ENCODE measurements around the gene CCDC77.

- TF ChIP-seq POLR2AphosphoS5 (IDR thresholded peaks at IDR 0.05; ENCODE audit: borderline replicate concordance, low read depth, low read length) (no peak), FOXP2 (optimal IDR thresholded peaks at IDR 0.05; ENCODE audit: control extremely low read depth, extremely low read length, insufficient read depth) (no peak), EZH2 (IDR thresholded peaks at IDR 0.05) (no peak)
Observed at GRCh38 chr12:366820-367219, 34.6 kb upstream of the CCDC77 start.
